Measurements from ENCODE around the gene NRG2.

GRCh38 chr5:139962445-139962844 lies 80.7 kb downstream of the NRG2 start:
- TF ChIP-seq CTCF (conservative IDR thresholded peaks at IDR 0.05; ENCODE audit: low read depth, low read length), result no peak
- no peak for TF ChIP-seq EZH2 (IDR thresholded peaks at IDR 0.05; ENCODE audit: low read length, unreplicated experiment)

Data from PC-3 (cell line).